HG02588 (cell line): ENCODE data around the gene AMIGO3.
"Not testable (repeated sequence)": the region's sequence is repeated elsewhere in the genome, so short reads cannot be mapped to it uniquely, and the experiment has no call there.

ENCODE experiments used
- ATAC-seq: cut with Tn5 transposase; IDR thresholded peaks from one replicate; pipeline ENCODE4 v1.9.1; 2021; ENCODE audit warnings: mild to moderate bottlenecking, moderate library complexity; ENCODE audit not compliant: unreplicated experiment

AMIGO3 gene, protein sequence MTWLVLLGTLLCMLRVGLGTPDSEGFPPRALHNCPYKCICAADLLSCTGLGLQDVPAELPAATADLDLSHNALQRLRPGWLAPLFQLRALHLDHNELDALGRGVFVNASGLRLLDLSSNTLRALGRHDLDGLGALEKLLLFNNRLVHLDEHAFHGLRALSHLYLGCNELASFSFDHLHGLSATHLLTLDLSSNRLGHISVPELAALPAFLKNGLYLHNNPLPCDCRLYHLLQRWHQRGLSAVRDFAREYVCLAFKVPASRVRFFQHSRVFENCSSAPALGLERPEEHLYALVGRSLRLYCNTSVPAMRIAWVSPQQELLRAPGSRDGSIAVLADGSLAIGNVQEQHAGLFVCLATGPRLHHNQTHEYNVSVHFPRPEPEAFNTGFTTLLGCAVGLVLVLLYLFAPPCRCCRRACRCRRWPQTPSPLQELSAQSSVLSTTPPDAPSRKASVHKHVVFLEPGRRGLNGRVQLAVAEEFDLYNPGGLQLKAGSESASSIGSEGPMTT

DNA sequence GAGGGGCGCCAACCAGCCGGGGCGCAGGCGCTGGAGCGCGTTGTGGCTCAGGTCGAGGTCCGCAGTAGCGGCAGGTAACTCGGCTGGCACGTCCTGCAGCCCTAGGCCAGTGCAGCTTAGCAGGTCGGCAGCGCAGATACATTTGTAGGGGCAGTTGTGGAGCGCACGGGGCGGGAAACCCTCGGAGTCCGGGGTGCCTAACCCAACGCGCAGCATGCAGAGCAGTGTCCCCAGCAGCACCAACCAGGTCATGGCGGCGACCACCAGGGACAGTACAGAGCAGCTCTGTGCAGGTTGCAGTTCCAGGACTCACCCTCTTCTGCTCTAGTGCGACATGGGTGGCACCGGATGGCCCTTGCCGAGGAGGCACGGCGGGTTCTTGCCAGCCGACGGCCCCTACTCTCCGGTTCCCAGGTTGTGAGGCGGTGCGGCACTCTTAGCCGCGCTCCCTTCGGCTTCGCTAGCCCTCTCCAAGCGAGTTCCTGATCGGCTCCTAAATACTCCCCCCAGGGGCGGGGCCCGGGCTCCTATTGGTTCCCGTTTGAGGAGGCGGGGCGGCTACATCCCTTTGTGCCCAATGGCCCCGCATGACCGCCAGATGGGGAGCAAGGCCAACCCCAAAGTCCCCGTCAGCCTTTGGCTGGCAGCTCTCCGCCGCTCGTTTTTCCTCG, at the start of gene AMIGO3:
AMIGO3 (minus strand) TSS at position 471 of the 671 bp plus-strand sequence; CDS start at position 252, 219 bp downstream.
- peak; percentile 43 for ATAC-seq

DNA sequence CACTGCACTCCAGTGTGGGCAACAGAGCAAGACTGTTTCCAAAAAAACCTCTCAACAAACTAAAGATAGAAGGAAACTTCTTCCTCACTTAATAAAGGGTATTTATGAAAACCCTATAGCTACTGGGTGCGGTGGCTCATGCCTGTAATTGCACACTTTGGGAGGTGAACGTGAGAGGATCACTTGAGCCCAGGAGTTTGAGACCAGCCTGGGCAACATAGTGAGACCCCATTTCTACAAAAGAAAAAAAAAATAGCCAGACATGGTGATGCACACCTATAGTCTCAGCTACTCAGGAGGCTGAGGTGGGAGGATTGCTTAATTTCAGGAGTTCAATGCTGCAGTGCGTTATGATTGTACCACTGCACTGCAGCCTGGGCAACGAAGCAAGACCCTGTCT, 44.5 kb upstream of the AMIGO3 start:
- no peak for ATAC-seq

DNA sequence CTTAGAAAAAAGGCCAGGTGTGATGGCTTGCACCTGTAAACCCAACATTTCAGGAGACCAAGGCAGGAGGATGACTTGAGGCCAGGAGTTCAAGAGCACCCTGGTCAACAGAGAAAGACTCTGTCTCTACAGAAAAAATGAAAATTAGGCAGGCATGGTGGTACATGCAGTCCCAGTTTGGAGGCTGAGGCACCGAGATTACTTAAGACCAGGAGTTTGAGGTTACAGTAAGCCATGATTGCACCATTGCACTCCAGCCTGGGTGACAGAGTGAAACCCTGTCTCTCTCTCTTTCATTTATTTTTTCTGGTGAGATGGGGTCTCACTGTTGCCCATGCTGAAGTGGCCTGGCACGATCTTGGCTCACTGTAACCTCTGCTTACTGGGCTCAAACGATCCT, 42.2 kb upstream of the AMIGO3 start:
- ATAC-seq = no peak

DNA sequence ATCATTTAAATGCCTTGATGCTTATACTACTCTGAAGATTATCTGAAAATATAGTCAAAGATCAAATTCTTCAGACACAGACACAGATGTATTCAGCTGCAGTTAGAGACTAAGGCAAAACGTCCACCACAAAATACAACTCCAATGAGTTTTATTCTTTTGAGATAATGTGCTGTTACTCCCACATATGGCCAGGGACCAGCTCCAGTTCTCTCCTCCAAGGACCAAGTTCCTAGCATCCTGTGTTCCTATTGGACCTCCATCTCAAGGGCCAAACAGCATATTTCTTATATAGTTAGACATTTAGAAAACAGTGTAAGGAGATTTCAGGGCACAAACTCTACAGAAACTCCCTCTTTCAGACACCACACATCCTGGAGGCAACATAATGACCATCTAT, 39.7 kb upstream of the AMIGO3 start:
- no peak for ATAC-seq

DNA sequence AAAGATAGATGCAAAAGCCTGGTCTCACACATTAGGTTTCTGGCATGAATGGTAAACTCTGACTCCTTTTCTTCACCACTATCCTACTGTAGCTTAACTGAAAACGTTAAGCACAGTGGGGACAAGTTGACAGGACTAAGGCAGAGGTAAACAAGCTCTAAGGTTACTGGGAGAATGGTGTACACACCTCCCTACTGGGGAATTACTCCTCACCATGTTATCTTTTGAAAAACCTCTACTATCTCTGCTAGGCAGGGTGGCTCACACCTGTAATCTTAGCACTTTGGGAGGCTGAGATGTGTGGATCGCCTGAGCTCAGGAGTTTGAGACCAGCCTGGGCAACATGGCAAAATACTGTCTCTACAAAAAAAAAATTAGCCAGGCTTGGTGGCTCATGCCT, 37.7 kb upstream of the AMIGO3 start:
- no peak for ATAC-seq

DNA sequence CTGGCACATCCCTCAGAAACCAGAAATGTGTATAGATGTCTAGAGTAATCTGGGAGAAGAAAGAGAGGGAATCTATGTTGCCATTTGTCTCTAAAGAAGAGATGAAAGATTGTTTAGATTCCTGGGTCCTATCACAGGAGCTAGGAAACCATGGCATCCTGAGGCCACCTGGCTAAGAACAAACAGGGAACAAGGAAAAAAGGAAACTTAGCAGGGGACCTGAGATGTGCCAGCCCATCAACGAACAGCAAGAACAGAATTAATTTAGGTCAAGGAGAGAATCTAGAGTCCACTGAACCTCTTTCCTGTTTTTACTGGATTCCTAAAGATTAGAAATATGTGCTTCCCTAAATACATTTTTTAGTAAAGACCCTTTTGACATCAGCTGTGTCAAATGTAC, 36.6 kb upstream of the AMIGO3 start:
- no peak for ATAC-seq

DNA sequence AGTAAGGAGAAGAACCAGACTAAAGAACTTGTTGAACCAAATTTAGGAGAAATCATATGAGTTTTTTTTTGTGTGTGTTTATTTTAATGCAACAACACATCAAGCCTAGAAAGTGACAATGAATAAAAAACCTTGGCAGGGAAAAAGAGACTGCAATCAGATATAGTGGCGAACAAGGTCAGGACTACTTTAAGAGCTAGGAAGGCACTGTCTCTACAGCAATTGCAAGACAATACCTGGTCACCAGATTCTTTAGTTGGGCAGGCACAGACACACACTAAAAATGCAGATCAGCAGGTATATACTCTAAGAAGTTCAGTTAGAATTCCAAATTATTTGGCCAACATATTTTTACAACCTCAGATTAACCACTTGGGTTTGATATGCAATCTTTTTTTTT, 35.1 kb upstream of the AMIGO3 start:
- no peak for ATAC-seq

DNA sequence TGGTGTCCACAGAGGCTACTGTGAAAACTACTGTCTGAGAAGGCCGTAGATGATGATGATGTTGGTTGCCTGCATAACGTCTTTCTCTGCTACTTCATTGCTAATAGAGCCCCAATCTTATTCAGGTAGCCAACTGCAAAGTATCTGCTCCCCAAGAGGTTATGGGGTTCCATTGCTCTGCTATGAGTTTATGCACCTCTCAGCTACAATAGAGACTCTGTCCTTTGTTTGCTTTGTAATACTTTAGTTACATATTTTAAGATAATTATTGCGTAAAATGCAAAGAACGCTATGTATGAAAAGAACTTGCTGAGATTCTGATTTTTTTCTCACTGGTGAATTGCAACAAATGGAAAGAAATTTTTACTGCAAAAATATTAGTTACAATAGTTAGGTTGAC, 32.0 kb upstream of the AMIGO3 start:
- ATAC-seq = no peak

DNA sequence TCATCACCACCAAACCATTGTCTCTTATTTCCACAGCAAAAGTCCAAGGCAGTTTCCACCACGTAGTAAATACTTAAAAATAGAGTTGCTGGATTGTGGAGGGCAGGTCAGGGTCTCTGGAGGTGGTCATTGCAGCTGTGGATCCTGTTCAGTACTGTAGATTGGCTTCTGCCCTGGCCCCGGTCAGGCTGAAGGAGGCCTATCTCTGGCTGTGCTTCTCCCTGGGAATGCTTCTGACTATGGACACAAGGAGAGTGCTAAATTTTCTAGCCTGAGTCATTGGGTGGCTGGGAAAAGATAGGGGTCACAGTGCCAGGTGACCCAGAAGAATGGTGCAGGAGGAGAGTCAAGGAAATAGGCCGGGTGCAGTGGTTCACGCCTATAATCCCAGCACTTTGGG, 30.6 kb upstream of the AMIGO3 start:
- ATAC-seq = no peak

DNA sequence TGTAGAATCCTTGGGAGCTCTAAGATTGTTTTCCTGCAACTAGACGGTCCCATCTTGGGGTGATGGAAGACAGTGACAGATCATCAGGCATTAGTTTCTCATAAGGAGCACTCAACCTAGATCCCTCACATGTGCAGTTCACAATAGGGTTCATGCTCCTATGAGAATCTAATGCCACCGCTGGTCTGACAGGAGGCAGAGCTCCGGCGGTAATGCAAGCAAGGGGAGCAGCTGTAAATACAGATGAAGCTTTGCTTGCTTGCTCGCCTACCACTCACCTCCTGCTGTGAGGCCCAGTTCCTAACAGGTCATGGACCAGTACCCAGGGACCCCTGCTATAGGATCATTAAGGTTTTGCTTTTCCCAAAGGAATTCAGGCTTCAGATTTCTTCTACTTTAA, 29.4 kb upstream of the AMIGO3 start:
- not testable (repeated sequence) for ATAC-seq

DNA sequence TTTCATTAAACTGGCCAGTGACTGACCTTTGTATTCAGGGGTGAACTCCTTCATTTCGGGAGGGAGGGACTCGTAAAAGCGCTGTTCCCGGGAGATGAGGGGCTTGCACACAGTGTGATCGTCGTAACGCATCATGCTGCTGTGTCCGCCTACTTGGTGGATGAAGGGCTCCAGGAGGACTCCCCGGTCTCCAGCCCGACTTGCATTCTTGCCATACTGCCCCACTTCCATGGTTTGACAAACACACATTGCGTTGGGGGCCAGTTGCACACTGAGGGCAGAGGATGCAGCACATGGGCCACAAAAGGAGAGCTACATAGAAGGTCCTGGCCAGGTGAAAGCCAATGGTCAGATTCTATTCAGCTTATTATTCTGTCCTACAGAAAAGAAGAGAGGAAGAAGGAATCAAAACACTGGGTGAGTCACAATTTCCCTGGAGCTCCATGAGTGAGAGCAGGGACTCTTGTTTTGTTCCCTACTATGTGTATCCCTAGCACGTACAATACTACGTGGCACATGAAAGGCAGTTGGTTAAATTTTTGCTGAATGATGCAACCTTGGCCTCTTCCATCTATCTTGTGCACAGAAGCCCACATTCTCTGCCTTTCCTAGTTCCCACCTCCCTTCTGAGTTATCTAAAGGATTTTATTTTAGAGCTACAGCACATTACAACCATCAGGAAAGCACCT, 28.5 kb upstream of the AMIGO3 start:
- ATAC-seq = no peak

DNA sequence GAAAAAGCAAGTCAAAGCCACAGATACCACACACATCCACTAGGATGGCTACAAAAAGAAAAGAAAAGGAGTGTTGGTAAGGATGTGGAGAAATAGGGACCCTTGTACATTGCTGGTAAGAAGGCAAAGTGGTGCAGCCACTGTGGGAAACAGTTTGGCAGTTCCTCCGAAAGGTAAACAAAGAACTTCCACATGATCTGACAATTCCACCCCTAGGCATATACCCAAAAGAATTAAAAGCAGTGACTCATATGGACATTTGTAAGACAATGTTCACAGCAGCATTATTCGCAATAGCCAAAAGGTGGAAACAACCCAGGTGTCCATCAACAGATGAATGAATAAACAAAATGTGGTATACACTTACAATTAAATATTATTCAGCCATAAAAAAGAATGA, 26.5 kb upstream of the AMIGO3 start:
- ATAC-seq = no peak

DNA sequence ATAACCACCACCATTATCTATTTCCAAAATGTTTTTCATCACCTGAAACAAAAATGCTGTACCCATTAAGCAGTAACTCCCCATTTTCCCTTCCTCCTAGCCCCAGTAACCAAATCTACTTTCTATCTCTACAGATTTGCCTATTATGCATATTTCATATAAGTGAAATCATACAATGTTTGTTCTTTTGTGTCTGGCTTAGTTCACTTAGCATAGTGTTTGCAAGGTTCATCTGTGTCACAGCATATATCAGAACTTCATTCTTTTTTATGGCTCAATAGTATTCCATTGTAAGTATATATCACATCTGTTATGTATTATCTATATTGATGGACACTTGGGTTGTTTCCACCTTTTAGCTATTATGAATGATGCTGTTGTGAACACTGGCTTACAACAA, 20.9 kb upstream of the AMIGO3 start:
- no peak for ATAC-seq

DNA sequence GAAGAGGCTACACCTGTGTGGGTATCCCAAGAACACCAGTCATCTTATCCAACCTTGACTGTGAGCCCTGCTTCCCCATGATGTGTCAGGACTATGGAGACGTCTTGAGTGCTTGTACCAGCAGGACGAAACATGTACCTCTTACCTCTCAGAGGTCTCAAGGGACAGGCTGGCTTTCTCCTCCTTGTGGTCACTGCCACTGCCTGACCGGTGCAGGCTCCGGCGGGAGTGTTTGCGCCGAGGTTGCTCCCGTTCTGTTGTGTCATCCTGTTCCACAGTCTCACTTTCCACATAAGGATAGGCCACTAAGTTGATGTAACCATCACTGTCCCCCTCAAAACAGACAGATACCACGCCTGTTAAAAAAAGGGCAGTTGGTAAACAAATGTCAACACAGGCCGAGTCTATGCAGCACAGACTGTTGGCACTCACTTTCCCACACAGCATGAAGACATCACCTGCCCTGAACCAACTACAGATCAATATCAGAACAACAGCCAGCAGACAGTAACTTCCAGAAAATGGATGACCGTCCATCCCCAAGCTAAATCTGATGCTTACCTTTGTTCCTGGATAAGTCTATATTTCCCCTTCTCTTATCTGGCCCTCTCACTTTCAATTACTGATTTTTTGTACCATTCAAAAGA, 18.7 kb upstream of the AMIGO3 start:
- ATAC-seq = no peak

DNA sequence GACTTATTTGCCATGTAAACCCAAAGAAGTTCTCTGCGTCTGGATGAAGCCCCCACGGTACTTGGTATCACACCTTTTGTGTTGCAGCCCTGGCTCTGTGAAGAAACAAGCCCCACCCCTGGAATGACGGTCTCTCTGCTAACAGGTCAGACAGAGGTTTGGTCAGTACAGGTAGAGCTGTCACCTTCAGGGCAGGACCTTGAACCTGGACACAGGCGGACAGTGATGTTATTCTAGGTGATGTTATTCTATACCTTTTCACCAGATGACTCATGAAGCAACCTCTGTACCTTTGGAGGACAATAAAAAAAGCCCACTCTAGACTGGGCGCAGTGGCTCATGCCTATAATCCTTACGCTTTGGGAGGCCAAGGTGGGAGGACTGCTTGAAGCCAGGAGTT, 15.3 kb upstream of the AMIGO3 start:
- no peak for ATAC-seq

DNA sequence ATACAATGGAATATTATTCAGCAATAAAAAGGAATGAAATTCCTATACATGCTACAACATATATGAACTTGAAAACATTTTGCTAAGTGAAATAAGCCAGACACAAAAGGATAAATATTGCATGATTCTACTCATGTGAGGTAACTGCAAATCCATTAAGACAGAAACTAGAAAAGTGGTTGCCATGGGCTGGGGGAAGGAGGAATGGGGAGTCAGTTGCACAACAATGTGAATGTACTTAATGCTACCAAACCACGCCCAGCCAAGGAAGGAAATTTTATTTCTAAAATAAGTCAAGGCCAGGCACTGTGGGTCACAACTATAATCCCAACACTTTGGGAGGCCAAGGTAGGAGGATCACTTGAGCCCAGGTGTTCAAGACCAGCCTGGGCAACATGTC, 14.1 kb upstream of the AMIGO3 start:
- no peak for ATAC-seq

DNA sequence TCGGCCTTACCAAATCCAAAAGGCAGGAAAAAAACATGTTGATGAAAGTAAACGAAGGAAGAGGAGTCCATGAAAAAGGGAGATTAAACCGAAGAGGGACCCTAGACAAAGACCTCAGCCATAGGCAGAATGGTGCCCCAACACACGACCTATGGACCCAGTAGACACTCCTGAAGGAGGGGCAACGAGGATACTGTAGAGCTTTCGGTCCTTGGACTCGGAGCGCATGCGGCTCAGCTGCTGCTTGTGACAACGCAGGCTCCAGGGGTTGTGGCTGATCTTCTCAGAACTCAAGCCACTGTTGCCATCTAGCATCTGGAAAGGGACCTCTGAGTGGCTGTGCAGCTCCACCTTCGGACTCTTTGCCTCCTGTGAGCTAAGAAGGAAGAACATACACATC, 13.1 kb upstream of the AMIGO3 start:
- ATAC-seq = no peak

DNA sequence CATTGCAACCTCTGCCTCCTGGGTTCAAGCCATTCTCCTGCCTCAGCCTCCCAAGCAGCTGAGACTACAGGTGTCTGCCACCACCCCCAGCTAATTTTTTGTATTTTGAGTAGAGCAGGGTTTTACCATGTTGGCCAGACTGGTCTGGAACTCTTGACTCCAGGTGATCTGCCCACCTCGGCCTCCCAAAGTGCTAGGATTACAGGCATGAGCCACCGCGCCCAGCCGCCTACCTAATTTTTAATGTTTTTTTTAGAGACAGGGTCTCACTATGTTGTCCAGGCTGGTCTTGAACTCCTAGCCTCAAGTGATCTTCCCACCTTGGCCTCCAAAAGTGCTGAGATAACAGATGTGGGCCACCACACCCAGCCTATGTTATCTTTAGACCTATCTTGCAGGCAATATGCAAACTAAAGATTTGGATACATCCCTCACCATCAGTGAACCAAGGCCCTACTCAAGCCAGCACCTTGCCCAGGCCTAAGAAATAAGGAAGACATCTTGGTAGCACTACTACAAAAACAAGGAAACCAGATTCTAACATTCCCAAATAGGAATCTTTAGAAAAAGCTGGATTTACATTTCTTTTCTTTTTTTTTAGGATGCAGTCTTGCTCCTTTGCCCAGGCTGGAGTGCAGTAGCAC, 10.6 kb upstream of the AMIGO3 start:
- ATAC-seq = no peak

DNA sequence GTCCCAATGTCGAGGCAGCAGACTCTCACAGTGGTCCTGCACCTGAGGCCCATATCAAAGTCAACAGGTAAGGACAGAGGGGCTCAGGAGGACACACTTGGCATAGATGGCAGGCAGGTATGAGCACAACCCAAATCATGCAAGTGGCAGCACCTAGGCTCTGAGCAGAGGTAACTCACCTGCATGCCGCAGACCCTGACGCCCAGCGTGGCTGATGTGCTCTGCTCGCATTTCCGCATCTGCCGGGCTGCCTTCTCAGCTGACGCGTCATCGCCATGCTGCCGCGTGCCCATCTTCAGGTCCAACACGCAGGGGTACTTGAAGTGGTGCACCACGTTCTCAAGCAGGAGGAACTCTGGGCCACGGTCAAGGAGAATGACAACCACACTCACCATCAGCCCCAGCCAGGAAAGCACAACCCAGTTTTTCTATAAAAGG, 8.5 kb upstream of the AMIGO3 start:
- no peak for ATAC-seq

DNA sequence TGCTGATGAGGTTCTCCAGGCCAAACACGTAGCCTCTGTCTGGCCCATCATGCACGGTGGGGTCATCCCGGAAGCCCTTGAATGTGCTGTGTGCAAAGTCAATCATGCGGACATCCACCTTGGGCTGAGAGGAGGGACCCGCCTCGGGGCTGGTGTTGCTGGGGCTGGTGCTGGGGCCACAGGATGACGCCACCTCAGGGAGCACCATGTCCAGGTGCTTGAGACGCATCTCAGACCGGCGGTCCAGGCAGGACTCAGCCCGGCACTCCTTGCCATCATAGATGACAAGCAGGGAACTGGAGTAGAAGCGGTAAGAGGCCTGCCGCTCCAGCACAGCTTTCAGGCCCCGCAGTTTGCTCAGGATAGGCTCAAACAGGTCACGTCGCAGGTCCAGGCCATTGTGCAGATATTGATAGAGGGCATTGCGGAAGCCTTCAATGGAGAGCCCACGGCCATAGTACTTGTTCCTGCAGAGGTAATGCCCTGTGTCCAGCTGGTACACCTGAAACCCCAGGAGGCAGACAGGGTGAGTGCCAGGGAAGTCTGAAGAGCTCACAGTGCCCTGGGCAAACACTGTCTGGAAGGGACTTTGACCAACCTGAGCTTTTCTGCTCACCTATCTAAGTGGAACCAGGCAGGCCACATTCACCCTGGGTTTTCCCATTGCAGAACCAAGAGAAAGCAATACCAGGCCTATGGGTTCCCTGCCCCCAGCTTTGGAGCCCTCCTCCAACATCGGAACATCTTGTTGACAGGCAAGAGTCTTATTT, 7.9 kb upstream of the AMIGO3 start:
- ATAC-seq = no peak
